ENCODE data around the gene LSR.
A peak's percentile ranks its signal among the peaks of the same experiment; 100 is the strongest.

LSR gene, protein sequence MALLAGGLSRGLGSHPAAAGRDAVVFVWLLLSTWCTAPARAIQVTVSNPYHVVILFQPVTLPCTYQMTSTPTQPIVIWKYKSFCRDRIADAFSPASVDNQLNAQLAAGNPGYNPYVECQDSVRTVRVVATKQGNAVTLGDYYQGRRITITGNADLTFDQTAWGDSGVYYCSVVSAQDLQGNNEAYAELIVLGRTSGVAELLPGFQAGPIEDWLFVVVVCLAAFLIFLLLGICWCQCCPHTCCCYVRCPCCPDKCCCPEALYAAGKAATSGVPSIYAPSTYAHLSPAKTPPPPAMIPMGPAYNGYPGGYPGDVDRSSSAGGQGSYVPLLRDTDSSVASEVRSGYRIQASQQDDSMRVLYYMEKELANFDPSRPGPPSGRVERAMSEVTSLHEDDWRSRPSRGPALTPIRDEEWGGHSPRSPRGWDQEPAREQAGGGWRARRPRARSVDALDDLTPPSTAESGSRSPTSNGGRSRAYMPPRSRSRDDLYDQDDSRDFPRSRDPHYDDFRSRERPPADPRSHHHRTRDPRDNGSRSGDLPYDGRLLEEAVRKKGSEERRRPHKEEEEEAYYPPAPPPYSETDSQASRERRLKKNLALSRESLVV

GRCh38 chr19:35248310-35249145 lies at the start of gene LSR:
LSR (plus strand) TSS chr19:35249002; CDS start chr19:35249023, 21 bp downstream.
- peak; percentile 74 for DNase-seq

DNA sequence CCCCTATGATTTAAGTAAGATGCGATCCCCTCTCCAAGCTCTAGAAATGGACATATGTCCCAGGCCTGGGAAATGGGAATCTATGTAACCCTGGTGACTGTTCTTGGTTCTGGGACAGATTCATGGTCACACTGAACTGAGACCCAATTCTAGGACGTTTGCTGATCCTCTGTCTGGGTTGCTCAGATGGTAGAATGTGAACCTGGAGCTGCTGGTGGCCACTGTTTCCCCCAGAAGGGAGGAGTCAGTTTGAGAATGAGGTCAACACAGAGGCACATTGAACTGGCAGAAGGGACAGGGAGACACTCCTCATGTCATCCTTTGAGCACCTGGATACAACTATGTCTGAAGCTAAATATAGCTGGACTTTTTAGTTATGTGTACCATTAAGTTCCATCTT lies 49.3 kb upstream of the LSR start:
- DNase-seq = no peak

GRCh38 chr19:35202722-35203688 lies 45.8 kb upstream of the LSR start:
- no peak for DNase-seq

GRCh38 chr19:35204799-35205732 lies 43.7 kb upstream of the LSR start:
- DNase-seq = no peak

- DNase-seq = no peak
Observed at GRCh38 chr19:35205733-35206323, 43.0 kb upstream of the LSR start.

DNA sequence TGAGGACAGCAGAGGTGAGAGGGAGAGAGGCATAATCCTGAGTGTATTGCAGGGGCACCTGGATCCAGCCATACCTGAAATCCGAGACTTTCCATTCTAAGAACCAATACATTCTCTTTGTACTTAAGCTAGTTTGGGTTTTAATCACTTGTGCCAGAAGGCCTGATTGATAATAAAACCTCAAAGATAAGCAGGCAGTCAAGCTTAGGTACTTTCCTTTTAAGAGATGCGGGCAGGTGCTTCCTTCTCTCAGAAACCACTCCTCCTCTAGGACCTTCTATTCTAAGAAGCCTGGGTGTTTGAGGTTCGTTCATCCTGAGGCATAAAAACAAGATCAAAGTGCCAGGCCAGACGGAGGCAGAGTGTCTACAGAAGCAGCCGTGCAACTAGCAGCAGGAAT lies 42.4 kb upstream of the LSR start:
- peak; percentile 45 for DNase-seq

- no peak for DNase-seq
Observed at GRCh38 chr19:35206855-35207254, 41.9 kb upstream of the LSR start.

DNA sequence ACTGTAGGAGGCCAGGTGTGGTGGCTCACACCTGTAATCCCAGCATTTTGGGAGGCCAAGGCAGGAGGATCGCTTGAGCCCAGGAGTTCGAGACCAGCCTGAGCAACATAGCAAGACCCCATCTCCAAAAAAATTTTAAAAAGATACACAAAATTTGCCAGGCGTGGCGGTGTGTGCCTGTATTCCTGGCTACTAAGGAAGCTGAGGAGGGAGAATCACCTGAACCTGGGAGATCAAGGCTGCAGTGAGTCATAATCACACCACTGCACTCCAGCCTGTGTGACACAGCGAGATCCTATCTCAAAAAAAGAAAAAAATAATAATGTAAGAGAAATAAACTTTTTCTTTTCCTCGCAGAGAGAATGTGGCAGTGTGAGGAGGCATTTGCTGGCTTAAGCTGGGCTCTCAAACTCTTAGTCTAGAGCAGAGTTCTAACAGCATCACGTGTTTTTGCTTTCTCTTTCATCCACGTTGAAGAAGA lies 41.4 kb upstream of the LSR start:
- peak; percentile 20 for DNase-seq

GRCh38 chr19:35208121-35208520 lies 40.7 kb upstream of the LSR start:
- no peak for DNase-seq

GRCh38 chr19:35209646-35210045 lies 39.2 kb upstream of the LSR start:
- no peak for DNase-seq

DNA sequence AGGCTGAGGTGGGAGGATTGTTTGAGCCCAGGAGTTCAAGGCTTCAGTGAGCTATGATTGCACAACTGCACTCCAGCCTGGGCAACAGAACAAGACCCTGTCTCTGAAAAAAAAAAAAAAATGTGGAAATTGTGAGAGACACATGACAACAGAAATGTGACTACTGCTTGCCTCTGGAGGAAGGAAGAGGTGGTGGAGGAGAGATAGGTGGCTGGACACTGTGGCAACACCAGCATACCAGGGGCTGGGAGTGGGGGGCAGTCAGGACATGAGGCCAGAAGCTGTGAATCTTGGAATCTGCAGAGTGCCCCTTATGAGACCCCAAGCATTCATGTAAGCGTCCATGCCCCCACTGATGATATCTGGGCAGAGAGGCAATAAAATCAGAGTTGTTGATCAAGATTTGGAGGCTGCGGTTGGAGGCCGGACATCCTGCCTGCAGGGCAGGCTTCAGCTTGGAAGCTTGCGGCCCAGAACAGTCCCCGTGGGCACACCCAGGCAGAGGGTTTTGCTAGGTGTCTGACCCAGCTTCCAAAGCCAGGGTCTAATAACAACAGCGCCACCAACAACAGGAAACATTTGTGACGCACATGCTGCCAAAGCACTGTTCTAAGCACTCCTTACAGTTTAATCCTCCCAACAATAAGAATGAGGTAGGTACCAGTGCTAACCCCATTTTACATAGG lies 37.1 kb upstream of the LSR start:
- DNase-seq = peak; percentile 60

DNA sequence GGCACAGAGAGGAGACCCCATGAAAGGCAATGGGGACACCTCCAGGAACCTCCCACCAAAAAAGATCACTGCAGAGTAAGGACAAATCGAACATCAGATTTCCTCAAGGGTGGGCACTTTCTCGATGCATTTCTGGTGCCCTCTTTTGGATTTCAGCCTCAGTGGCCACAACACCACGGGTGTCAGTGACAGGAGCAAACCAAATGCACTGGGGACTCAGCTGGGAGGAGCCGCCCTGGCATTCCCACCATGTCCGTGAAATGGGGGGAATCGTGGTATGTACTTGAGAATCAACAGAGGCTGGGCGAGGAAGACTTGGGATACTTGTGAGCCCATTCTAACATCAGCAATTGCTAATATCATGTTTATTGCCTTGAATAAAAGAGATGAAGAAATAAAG lies 36.6 kb upstream of the LSR start:
- DNase-seq = no peak

GRCh38 chr19:35213663-35214632 lies 34.9 kb upstream of the LSR start:
- peak; percentile 87 for DNase-seq

- DNase-seq = no peak
Observed at GRCh38 chr19:35214766-35215422, 33.9 kb upstream of the LSR start.

- no peak for DNase-seq
Observed at GRCh38 chr19:35216016-35216832, 32.6 kb upstream of the LSR start.

GRCh38 chr19:35216833-35217648 lies 31.8 kb upstream of the LSR start:
- DNase-seq = peak; percentile 46

DNA sequence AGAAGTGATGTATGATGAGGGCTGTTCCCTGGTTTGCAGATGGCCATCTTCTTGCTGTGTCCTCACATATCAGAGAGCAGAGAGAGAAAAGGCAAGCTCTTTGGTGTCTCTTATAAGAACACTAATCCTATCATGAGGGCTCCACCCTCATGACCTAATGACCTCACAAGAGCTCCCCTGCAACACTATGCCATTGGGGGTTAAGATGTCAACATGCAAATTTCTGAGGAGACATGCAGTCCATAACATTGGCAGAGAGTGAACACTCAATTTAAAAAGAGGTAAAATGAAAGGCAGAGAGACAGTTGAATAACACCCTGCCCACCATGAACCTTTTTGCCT lies 31.2 kb upstream of the LSR start:
- no peak for DNase-seq
